ENCODE results near the gene THBD.

GRCh38 chr20:22998476-22998875 lies 51.0 kb downstream of the THBD start:
- TF ChIP-seq TCF4 (CRISPR knock-in tag; IDR thresholded peaks at IDR 0.05; ENCODE audit: borderline replicate concordance) (no peak), BACH2 (CRISPR knock-in tag; IDR thresholded peaks at IDR 0.05; ENCODE audit: borderline replicate concordance) (no peak), PATZ1 (CRISPR knock-in tag; IDR thresholded peaks at IDR 0.05; ENCODE audit: borderline replicate concordance) (no peak)

Measured in SK-N-SH treated with all-trans-retinoic acid at 6 μM for 48 hours (cell line).